Vein endothelial cell (primary cell): Measurements from ENCODE around the gene ST7. TPM values are rescaled to one million over a fixed set of nuclear protein-coding genes. Genes with fewer than 3 reads are reported as not detected.

Experiments used
- small RNA-seq: library from RNA; depleted of rRNA; stranded (forward); fragments of <200 nt; gene quantifications from one replicate; pipeline ENCODE3, GENCODE V24; 2012
- total RNA-seq: library from RNA; depleted of rRNA; stranded (reverse); fragments of >200 nt; gene quantifications from 2 replicates; pipeline ENCODE4 v1.2.3, GENCODE V29; 2012

The ST7 gene
- total RNA-seq: 26.4 and 27.4 TPM in 2 replicates

GRCh38 chr7:116953372-116953905 is at the start of gene ST7:
TSS of gene ST7 (plus strand) at chr7:116953501. CDS start at chr7:116953541, 40 bp downstream.

Small RNA genes within 50 kb of the gene (small RNA-seq; reads per million reads assigned to genes)
- gene AC002542.1 (not detected), gene MTCYBP6 (not detected), gene RF00019 (not detected), gene RF02179 (not detected), gene RF02180 (not detected), gene RF02181 (not detected), gene RF02183 (not detected), gene RF02184 (not detected), gene RF02185 (not detected), gene RF02188 (not detected), gene RNA5SP239 (not detected)

Other genes starting within 250 kb of the ST7 start
- gene CAPZA2, start 90.9 kb upstream of the ST7 start, total RNA-seq: 252 and 272 TPM in 2 replicates